ENCODE data around the gene THNSL1. TPM values are rescaled to one million over a fixed set of nuclear protein-coding genes. Genes with fewer than 3 reads are reported as not detected.

Gene THNSL1
- total and polyA plus RNA-seq, 9 of the 15 experiments (the other 6 are each of a cell fraction or from before 2014, with no cell fraction given) = 4.5 to 8.6 (median 6.3) TPM

DNA sequence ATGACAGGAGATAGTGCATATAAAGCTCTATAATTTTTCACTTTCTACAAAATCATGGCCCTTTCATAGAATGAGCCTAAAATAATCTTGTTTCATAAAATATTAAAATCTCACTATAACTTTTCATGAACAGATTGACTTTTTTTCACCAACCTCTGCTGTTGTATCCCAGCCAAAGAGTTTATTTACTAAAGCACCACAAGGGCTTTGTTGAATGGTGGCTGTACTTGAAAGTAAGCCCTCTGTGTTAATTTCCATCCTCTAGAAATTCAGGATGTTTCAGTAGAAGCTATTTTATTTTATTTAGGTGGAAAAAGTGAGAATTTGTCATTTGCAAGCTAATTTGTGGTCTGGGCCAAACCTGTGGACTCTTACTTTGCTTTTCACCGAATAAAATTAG is 30.2 kb downstream of the THNSL1 start:
- no peak overlapping the region for H3K4me3 ChIP-seq
- no peaks in the 10 kb centered on the region for H3K27me3 ChIP-seq (ENCODE audit: control insufficient read depth in 2 of 2, insufficient read depth in 2 of 2, low read length in 2 of 2)
- no peak for ATAC-seq
- no peak for DNase-seq (ENCODE audit: extremely low read depth in 1 of 4, low spot score in 3 of 4)
- peaks cover 5% of the 10 kb centered on the region for H3K9me3 ChIP-seq (replicated peaks; ENCODE audit: control insufficient read depth, insufficient read depth, low read depth, low read length)
- POLR2A ChIA-PET = interaction anchor here (0.6 to 1.0 kb wide), 2 partner anchors 14 to 422 kb away, joined by 3 to 4 read pairs; no protein-coding TSS in a partner anchor
- CTCF ChIA-PET (ENCODE audit: low intra/inter-chr PET ratio) = no interaction called here
- no peaks in the 10 kb centered on the region for H3K9me1 ChIP-seq (ENCODE audit: control insufficient read depth, insufficient read depth, low read length)
- H3K27ac ChIP-seq (ENCODE audit: extremely low read depth, low read depth, low read length) = no peak overlapping the region
- no TSS peak for BruUV-seq (replicated peaks)
- no peak for FAIRE-seq
- 40% methylated on average over 1 of the region's 1 CpG for WGBS (ENCODE audit: insufficient coverage, low coverage, missing lambda C conversion rate)
- in situ Hi-C loops (cut with MboI) (no loop called here), intact Hi-C loops (cut with micrococcal nuclease) (no loop called here)
- H3K79me2 ChIP-seq (ENCODE audit: control insufficient read depth, insufficient read depth, low read length) = no peaks in the 10 kb centered on the region
- H3K9ac ChIP-seq (ENCODE audit: insufficient read depth in 1 of 2, low read depth in 2 of 2, low read length in 2 of 2) = no peak overlapping the region
- peaks cover 7 to 18% of the 10 kb centered on the region in 2 experiments; a peak in 4 of 5 replicates for H3K4me1 ChIP-seq (replicated peaks in 1 of 2; ENCODE audit: control insufficient read depth in 2 of 2, insufficient read depth in 2 of 2, low read length in 2 of 2)
- peak overlapping the region; percentile 64 for H2AFZ ChIP-seq (ENCODE audit: low read depth, low read length)
- no peaks in the 10 kb centered on the region for H4K20me1 ChIP-seq (replicated peaks; ENCODE audit: control insufficient read depth, insufficient read depth, low read length)
- H3K36me3 ChIP-seq (ENCODE audit: control insufficient read depth, insufficient read depth, low read length) = no peaks in the 10 kb centered on the region
- H3K4me2 ChIP-seq (ENCODE audit: insufficient read depth, low read length) = no peak overlapping the region
- TF ChIP-seq RFX1 (IDR thresholded peaks at IDR 0.05) = no peak
- no peak for TF ChIP-seq JUN (IDR thresholded peaks at IDR 0.05; ENCODE audit: borderline replicate concordance, low read depth, low read length)
- TF ChIP-seq JUN (CRISPR knock-in tag; IDR thresholded peaks at IDR 0.05; ENCODE audit: borderline replicate concordance) = no peak
- TF ChIP-seq SPI1 (IDR thresholded peaks at IDR 0.05; ENCODE audit: borderline replicate concordance, low read depth, low read length) = no peak
- TF ChIP-seq ZNF3 (CRISPR knock-in tag; IDR thresholded peaks at IDR 0.05) = no peak
- TF ChIP-seq, protein P1, sequence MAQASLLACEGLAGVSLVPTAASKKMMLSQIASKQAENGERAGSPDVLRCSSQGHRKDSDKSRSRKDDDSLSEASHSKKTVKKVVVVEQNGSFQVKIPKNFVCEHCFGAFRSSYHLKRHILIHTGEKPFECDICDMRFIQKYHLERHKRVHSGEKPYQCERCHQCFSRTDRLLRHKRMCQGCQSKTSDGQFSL (CRISPR knock-in tag; IDR thresholded peaks at IDR 0.05) = no peak
- TF ChIP-seq, protein P1 (tag; IDR thresholded peaks at IDR 0.05) = no peak
- TF ChIP-seq TAF9B (IDR thresholded peaks at IDR 0.05; ENCODE audit: partially characterized antibody) = no peak
- no peak for TF ChIP-seq RBM39 (optimal IDR thresholded peaks at IDR 0.05; ENCODE audit: low read depth, low read length)
- no peak for TF ChIP-seq SREBF1 (IDR thresholded peaks at IDR 0.05; ENCODE audit: borderline replicate concordance, low read depth, low read length)
- TF ChIP-seq, protein P2, sequence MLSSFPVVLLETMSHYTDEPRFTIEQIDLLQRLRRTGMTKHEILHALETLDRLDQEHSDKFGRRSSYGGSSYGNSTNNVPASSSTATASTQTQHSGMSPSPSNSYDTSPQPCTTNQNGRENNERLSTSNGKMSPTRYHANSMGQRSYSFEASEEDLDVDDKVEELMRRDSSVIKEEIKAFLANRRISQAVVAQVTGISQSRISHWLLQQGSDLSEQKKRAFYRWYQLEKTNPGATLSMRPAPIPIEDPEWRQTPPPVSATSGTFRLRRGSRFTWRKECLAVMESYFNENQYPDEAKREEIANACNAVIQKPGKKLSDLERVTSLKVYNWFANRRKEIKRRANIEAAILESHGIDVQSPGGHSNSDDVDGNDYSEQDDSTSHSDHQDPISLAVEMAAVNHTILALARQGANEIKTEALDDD (IDR thresholded peaks at IDR 0.05) = no peak
- TF ChIP-seq, protein P3, sequence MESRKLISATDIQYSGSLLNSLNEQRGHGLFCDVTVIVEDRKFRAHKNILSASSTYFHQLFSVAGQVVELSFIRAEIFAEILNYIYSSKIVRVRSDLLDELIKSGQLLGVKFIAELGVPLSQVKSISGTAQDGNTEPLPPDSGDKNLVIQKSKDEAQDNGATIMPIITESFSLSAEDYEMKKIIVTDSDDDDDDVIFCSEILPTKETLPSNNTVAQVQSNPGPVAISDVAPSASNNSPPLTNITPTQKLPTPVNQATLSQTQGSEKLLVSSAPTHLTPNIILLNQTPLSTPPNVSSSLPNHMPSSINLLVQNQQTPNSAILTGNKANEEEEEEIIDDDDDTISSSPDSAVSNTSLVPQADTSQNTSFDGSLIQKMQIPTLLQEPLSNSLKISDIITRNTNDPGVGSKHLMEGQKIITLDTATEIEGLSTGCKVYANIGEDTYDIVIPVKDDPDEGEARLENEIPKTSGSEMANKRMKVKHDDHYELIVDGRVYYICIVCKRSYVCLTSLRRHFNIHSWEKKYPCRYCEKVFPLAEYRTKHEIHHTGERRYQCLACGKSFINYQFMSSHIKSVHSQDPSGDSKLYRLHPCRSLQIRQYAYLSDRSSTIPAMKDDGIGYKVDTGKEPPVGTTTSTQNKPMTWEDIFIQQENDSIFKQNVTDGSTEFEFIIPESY (CRISPR knock-in tag; IDR thresholded peaks at IDR 0.05) = no peak
- TF ChIP-seq, protein P4, sequence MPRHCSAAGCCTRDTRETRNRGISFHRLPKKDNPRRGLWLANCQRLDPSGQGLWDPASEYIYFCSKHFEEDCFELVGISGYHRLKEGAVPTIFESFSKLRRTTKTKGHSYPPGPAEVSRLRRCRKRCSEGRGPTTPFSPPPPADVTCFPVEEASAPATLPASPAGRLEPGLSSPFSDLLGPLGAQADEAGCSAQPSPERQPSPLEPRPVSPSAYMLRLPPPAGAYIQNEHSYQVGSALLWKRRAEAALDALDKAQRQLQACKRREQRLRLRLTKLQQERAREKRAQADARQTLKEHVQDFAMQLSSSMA (CRISPR knock-in tag; IDR thresholded peaks at IDR 0.05) = no peak
- TF ChIP-seq PHF8 (IDR thresholded peaks at IDR 0.05; ENCODE audit: borderline replicate concordance, low read length) = no peak
- TF ChIP-seq RBBP5 (IDR thresholded peaks at IDR 0.05; ENCODE audit: borderline replicate concordance, insufficient read depth, low read length, poor library complexity, severe bottlenecking) = no peak
- no peak for TF ChIP-seq SOX6 (IDR thresholded peaks at IDR 0.05)
- TF ChIP-seq ZNF316 (IDR thresholded peaks at IDR 0.05) = no peak
- TF ChIP-seq ZBTB8A (IDR thresholded peaks at IDR 0.05; ENCODE audit: partially characterized antibody) = no peak
